Body of pancreas (tissue), 4 donors: ENCODE results near the gene COP1.

Source experiments
- CTCF ChIP-seq, 7 experiments: fragments of 450-650 bp in 4 of 7; fragments of 200-600 bp in 3 of 7; sonication (generic) in 3 of 7; IDR thresholded peaks; one replicate each; pipeline ENCODE4 v1.5.1; 2016 to 2019; ENCODE audit warnings: antibody characterized with exemption in 7 of 7
- POLR2A ChIP-seq, 3 donors: fragments of 450-650 bp; IDR thresholded peaks; one replicate each; pipeline ENCODE4 v1.6.1; 2016; ENCODE audit warnings: antibody characterized with exemption in 3 of 3, mild to moderate bottlenecking in 2 of 3

DNA sequence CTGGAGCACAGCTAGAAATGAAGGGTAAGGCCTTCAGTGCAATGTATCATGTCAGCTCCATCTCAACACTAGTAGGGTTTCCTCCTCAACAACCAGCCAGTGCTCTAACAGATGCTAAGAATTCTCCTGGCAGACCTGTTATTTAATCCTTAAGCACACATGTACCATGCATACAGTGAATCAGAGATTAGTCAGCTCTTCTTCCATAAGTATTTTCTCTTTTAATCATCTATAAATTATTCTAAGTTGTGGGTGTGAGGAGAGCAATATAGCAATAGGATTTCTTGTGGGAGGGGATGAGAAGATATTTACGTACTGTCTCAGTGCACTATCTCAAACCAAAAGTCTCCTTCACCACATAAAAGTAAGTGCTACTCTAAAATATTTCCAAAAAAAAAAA, 95.3 kb downstream of the COP1 start:
- TF ChIP-seq CTCF (IDR thresholded peaks at IDR 0.05) (no peak), POLR2A (IDR thresholded peaks at IDR 0.05) (no peak)
